ENCODE data around the gene CACNA1C.

The CACNA1C gene

DNA sequence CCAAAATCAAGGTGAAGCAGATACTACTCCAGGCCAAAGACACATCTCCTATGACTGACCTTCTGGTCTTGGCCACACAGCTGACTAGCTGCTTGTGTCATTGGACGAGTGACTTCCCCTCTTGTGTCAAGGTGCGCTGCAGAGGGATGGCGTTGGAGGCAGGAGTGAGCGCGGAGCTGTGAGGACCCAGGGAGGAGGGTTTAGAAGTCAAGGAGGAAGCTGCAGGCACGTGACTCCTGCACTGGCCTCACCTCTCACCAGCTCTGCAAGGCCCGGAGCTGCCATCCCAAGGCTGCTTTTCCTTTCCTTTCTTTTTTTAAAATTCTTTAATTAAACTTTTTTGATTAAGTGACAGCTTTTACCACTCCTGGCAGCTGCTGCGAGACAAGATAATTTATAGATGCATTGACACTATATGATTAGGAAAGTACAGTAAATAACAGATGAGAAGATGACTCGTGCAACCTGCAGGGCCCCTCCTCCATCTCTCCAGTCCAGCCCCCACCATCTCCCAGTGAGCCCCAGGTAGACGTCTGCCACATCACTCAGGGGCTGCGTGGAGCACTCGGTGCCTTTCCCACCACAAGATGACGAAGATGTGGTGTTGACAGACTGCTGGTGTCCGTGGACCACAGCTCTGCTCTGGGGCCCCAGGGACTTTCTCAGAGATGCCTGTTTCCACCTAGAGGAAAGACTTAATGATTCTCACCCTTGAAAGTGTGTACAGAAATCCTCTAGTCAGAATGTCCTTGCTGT is 350.6 kb downstream of the CACNA1C start:
- DNase-seq: no peak

DNA sequence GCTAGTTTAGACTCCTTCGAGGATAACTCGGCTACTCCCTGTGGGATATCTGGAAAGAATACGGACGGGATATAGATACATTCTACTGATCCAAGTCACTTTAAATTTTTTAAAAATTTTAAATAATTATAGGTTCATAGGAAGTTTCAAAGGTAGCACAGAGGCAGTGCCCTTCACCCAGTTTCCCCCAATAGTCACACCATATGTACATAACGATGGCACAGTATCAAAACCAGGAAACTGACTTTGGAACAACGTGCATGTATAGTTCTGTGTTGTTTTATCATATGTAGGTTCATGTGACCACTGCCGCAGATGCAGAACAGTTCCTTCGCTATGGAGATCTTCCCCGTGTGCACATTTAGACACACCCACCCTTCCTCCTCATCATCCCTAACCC is 352.3 kb downstream of the CACNA1C start:
- no peak for DNase-seq

DNA sequence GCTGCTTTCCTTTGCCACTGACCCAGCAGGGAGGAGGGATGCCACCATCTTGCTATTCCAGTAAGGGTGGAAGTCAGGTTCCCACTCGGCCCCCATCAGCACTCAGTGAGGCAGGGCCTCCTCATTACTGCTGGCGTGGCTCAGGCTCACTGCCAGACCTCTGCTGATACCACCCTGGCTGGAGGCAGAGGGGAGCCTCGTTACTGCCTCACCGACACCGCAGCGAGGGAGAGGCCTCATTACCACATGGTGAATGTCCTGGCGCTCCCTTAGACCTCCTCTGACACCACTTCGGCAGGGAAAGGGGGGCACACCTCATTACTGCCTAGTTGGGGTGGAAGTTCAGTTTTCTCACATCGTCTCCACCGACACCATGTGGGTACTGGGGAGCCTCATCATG is 354.1 kb downstream of the CACNA1C start:
- DNase-seq: no peak

DNA sequence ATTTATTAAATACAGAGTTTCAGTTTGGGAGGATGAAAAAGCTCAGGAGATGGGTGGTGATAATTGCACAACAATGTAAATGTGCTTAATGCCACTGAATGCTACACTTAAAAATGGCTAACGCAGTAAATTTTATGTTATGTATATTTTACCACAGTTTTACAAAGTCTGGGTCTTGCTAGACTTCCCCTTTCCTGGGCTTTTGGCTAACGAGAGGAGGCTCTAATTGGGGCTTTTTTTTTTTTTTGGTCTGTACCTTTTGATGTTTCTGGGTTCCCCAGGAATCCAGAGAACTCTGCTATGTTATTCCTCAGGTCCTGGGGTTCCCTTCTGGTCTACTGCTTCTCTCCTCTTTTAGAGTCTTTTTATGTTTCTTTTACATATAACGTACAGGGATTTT is 355.5 kb downstream of the CACNA1C start:
- DNase-seq: no peak

DNA sequence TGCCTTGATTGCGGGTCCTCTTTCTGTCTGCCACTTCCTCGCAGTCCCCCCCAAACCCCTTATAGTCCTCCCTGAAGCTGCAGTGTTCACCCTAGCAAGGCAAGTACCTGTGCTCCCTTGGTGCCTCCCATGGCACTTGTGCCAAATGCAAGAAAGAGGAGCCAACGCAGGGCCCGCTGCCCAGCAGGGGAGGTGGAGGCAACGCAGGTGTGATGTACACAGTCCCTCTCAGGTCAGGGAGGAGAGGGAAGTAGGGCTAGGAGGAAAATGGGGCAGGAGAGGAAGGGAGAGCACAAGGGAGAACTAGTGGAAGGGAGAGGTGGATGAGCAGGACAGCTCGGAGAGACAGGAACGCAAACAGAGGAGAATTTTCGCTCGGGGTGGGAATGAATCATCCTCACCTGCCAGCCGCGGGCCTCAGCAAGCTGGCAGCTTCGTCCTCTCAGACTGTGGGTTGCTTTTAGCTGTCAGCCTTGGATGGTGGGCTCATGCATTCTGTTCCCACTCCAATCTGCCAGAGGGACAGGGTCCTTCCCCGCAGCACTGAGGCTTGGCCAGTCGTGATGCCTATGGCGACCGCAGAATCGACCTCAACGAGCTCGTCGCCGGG is 357.0 kb downstream of the CACNA1C start:
- DNase-seq: no peak

DNA sequence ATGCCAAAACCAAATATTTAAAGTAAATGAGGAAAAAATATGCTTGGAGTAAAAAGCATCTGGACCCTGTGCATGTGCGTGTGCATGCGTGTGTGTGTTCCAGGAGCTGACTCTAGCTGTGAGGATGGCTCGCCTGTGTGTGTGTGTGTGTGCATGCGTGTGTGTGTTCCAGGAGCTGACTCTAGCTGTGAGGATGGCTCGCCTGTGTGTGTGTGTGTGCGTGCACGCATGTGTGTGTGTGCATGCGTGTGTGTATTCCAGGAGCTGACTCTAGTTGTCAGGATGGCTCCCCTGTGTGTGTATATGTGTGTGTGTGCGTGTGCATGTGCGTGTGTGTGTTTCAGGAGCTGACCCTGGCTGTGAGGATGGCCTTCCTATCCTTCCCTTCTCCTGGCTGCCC is 357.7 kb downstream of the CACNA1C start:
- DNase-seq: no peak

DNA sequence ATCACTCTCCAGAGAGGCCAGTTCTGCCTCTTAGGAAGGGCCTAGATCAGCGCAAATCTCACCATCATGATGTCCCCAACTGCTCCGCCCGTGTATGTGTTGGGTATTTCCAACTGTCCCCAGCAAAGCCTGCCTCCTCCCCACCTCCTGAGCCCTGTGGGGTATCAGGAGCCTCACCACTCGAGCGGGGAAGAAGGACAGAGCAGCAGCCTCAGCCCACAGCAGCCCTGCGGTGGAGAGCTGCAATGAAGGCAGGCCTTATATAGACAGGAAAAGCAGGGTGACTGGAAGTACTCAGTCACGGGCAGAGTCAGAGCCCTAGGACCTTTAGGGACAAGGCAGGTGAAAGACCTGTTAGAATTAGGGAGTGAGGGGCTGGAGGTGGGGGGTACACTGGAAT is 358.2 kb downstream of the CACNA1C start:
- DNase-seq: no peak

DNA sequence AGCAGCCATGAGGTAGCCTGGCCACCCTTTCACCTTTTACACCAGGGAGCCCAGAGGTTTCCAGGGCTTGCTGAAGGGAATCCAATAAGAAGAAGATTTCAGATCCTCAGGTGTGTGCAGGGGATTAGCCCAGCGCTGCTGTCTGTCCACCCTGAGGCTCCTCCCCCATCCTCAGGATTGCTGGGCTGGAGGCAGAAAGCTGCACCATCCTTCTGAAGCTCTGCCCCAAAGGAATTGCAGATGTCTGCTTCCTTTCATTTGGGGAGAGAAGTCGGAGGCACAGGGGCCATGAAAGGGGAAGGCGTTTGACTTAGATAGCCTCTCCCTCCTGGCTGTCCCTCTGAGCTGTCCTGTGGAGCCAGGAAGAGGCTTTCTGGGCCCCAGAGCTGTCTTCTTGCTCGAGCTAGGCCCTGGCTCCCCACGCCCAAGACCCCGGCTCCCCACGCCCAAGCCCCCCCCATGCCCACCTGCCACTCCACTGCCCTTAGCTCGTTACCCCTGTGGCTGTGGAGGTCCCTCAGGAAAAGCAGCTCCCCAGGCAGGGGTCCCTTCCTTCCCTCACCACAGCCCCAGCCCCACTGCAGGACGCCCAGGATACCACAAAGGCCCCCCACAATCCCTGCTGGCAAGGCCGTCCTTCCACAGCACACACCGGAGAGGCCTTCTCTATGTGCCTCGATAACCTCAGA is 359.0 kb downstream of the CACNA1C start:
- DNase-seq: no peak

DNA sequence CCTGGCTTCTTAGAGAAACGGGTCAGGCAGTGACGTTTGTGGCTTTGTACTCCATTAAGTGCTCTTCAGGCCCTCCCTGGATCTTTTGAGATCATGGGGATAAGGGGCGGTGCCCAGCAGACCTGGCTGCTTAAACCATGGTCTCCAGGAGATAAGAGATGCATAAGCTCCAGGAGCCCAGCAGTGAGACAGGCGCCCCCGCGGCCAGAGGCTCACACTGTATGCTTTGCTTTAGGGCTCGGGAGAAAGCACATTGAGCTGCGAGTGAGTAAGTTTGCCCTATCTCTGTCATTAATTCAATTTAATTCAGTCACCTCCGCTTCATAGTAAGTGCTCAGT is 359.5 kb downstream of the CACNA1C start:
- no peak for DNase-seq

DNA sequence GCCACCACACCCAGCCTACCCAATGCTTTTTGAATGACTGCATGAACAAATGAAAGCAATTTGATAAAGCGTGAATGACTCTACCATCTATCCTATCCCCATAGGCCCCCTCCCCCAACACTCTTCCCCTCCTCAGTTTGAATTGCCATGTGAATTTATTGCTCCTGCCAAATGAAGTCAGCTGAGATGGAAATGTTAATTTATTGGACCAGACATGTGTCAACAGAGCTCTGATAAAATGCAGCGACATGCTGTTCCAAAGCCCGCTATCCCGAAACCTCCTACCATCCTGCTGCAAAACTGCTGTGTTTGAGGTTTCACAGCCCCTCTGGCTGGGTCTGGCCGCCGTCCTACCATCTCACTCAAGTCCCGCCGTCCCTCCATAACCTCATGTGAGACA is 360.5 kb downstream of the CACNA1C start:
- DNase-seq: no peak

DNA sequence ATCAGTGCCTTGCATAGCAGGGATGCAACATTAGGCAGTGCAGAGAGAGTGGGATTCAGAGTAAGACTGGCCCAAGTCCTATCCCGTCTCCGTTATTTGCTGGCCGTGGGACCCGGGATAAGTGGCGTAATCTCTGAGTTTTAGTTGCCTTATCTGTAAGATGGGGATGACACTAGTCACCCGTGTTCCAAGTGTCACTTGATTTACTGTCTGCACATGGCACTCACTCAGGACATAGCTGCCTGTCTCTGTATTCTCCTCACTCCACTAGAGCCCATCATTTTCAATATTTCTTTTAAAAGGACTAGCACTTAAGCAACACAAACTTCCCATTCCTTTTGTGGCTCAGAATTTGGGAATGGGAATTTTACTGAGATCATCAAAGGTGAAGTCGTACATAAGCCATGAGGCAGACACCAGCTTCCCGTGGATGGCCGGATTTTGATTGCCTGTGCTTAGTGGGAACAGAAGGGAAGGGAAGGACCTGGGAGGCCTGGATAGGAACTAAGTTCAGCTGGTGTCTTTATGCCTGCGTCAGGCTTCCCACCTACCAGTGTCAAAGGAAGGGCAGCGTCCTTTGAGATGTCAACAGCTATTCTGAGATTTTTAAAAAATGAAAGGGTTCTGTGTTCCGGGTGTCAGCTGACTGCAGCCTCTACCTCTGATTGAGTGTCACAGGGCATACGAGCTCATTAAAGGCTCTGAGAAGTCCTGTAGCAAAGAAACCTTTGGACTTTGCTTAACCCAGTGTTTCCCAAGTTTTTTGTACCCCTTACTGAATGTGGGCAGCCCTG is 361.4 kb downstream of the CACNA1C start:
- DNase-seq: no peak

DNA sequence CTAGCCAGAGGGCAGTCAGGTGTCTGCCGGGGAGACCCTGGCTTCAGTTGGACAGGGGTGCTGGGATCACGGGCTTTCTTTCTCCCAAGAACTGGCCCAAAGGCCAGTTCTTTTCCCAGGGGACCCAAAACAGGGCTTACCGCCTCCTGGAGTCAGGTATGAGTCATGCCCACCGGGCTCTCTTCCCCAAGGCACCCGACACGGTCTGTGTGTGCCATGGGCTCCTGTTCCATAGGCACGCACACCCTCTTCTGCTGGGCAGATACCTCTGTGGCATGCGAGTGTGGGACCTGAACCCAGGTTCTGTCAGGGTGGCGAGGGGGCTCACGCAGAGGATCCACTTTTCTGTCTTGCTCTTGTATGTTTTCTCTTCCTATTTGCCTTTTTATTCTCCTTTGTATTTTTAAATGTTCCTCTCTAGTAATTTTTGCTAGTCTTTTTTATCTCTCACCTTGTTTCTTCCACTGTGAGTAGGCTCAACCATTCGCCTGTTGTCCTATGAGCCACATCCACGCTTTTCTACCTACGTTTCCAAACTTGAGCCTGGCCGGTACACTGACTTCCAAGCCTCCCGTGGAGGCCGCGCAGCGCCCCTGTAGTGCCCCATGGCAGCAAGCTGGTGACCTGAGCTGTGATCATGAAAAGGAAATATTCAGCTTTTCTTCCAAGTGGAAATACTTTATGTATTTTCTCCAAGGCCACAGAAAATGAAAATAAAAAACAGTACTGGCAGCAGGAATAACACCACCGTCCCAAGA is 362.2 kb downstream of the CACNA1C start:
- DNase-seq: no peak

DNA sequence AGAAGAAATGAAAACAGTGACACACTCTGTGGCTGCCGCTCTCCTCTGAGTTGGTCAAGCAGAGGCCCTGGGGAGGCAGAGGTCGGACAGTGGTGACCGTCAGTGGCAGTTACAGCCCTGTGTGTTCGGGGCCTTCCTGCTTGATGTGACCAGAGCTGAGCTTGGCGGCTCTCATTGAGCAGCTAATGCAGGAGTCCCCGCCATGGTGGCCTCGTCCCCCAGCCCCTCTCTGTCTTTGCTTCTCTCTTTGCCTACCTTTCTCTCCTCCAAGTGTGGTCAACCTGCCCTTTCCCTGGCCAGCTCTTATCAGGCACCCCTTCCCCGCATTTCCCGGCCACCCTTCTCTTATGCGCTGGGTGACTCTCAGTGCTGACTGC is 362.8 kb downstream of the CACNA1C start:
- DNase-seq: no peak

DNA sequence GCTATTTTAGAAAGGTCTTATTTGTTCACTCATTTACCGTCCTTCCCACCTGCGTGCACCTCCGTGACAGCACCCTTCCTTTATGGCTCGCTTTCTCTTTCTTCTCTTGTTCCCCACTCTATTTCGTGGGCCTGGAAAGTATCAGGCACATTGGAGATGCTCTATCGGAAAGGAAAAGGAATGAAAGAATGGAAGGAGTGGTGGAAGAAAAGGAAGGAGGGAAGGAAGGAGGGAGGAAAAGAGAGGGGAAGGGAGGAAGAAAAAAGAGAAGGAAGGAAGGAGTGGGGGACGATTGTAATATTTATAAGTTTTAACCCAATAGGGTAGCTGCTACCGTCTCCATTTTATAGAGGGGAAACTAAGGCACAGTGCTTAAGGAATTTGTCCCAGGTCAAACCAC is 363.4 kb downstream of the CACNA1C start:
- no peak for DNase-seq

DNA sequence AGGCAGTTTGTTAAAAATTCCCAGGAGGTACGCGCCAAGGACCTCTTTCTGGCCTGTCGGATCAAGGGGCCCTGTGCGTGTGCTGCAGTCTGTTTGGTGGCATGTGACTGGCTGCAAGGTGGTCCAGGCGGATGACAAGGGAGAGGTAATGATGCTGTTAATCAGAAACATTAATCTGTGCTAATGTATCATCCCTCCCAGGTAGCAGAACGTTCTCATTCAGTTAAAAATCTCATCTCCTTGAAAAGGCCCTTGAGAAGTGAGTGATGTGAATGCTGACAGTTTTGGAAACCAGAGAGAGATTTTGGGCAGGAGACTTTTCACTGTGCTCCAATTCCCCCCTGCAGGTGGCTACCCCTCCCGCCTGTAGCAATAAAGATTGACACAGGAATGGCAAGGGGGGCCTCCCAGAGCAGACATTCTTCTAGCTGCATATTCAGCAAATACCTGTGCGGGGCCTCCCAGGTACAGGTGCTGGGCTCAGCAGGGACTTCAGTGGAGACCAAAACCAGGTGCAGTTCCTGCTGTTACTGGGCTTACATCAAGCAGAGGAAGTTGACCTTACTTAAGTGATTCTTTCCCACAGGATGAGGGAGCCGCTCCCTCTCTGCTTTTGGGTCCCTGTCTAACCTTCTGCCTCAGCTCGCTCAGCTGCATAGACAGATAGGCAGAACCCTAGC is 364.8 kb downstream of the CACNA1C start:
- DNase-seq: no peak

DNA sequence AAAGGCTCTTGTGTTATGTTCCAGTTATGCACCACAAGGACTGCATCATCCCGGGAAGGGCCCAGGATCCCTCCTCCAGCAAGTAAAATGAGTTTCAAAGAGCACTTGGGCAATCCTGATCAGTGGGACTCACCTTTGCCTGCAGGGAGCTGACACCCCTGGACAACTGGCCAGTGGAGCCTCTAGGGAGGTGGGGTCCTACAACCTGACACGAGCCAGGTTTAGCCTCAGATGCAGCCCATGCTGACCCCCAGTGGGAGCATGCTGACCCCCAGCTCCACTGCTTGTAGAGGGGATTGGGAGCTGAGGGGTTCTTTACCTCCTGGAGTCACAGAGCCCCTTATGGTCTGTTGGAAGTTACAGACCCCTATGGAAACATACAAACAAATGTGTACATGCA is 365.8 kb downstream of the CACNA1C start:
- no peak for DNase-seq

DNA sequence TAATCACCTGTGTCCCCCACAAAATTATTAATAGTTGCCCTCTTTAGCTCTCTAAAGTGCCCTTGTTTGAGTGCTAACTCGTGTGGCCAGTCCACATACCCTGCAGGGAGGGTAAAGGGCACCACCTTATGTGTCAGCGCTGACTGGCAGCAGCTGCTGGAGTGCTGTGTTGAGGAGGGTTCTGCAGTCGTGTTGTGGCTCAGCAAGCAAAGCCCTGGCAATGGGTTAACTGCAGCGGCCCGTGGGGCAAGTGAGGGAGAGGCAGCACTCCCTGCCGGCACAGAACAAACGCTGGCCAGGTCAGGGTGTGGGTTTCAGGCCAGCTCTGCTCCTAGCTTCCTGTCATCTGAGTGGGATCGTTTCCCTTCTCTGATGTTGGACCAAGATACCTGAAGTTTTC is 369.8 kb downstream of the CACNA1C start:
- no peak for DNase-seq

DNA sequence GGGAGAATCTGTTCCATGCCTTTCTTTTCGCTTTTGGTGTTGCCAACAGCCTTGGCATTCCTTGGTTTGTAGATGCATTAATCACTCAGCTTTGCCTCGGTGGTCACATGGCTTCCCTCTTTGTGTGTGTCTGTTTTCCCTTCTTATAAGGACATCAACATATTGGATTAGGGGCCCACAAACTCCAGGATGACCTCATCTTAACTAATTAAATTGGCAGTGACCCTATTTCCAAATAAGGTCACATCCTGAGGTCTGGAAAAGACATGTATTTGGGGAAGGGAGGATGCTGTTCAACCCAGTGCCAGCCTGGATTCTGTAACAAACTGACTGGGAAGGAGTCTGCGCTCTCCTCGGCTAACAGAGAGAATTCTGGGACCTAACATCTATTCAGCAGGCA is 376.2 kb downstream of the CACNA1C start:
- DNase-seq: no peak

DNA sequence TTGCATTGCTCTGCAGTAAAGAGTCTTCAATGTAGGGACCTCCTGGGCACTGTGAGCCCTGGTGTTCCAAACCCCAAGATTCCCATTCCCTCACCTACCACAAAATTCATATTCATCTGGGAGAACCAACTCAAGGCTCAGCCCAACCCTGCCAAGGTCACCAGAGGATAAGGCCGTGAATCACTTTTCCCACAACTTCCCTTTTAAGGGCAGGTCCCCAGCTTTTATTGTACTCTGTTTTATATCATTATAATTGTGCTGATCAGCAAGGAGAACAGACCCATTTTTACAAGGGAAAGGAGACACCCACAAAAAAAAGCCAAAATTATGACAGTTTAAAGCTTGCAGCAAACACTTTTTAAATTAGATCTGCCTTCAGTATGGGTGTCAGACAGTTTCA is 379.0 kb downstream of the CACNA1C start:
- no peak for DNase-seq

DNA sequence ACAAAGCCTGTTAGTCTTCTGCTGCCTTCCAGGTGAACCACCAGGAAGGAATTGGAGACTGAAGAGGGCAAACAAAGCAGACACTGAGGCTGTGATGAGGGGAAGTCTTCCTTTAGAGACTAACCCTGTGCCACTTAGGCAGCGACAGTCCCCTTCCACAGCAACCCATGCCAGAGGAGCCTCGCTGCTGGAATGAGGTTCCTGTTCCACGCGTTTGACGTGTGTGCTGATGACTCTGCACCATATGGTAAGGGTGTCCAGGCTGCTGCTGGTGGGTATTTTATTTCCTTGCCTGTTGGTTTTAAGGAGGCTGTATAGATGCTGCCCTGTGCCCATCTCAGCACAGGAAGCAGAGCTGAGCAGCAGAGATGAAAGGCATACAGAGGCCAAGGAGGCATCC is 380.1 kb downstream of the CACNA1C start:
- DNase-seq: no peak

DNA sequence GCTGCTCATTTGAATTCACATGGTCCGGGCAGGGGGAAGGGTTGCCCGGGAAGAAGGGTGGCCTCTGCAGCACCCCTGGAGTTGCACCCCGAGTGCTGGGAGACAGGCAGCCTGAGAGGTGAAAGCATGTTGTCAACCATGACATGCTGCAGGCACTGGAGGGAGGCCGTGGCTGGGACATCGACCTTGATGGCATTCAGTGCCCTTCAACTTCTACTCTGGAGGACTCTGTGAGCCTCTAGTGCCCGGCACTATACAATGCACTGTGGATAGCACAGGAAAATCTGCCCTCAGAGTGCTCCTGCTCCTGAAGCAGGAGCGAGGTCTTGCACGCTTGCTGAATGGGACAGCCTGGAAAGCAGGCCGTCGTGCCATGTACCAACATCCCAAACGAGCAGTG is 382.7 kb downstream of the CACNA1C start:
- no peak for DNase-seq

DNA sequence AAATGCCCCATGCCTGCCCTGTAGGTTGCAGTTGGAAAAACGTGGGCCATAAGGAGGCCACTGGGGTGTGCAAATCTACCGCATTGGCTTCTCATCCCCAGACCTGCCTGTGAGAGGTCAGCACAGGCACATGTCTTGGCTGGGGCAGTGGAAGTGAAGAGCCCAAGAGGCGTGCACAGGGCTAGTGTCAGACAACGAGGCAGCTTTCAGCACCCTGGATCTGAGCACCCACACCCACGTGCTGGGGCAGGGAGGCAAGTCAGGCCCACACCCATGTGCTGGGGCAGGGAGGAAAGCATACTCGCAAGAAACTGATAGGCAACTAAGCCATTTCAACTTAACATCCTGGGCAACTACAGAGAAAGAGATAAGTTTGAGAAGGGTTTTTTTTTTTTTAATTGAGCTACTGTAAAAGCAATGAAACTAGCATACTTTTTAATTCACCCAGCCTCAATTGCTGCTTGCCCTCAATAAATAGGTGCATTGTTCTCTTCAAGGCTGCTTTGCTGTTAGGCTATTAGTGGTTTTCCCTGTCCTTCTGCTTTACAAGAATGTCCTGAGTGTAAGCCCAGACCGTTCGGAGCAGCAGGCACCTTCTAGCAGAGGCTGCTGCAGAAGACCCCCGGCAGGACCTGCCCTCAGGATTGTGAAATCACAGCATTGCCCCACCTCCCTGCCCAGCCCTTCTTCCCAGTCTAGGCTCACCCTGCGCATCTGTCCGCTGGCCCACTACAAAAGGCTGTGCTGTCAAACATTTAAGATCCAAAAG is 386.7 kb downstream of the CACNA1C start:
- DNase-seq: no peak

Data from stimulated activated naive CD4-positive, alpha-beta T cell (primary cell).